Measurements from ENCODE around the gene CHD5. TPM values are rescaled to one million over a fixed set of nuclear protein-coding genes. Genes with fewer than 3 reads are reported as not detected.
"Not testable (repeated sequence)": the region's sequence is repeated elsewhere in the genome, so short reads cannot be mapped to it uniquely, and the experiment has no call there.

Gene CHD5
- total RNA-seq, 4 donors from 2014 or later = 0.15 to 0.94 (median 0.26) TPM

- no peaks in the 10 kb centered on the region for H3K4me1 ChIP-seq
- 79 to 82% methylated on average over 10 to 16 of the region's 28 CpGs for WGBS, 2 donors
- H3K27ac ChIP-seq = no peak overlapping the region
- DNase-seq = no peak
- no peak overlapping the region for H3K4me3 ChIP-seq (replicated peaks in 1 of 3)
- no peaks in the 10 kb centered on the region for H3K27me3 ChIP-seq
- TF ChIP-seq CTCF (IDR thresholded peaks at IDR 0.05) (no peak), POLR2A (IDR thresholded peaks at IDR 0.05) (no peak)
- intact Hi-C loops (cut with DNase I) = no loop called here
- H3K36me3 ChIP-seq = no peaks in the 10 kb centered on the region
- no peaks in the 10 kb centered on the region for H3K9me3 ChIP-seq
These were observed 114.8 kb downstream of the CHD5 start for GRCh38 chr1:6065093-6065858.

GRCh38 chr1:6063532-6064053, 116.5 kb downstream of the CHD5 start:
- DNase-seq; intact Hi-C loops (cut with DNase I); H3K4me1 ChIP-seq; H3K36me3 ChIP-seq; H3K9me3 ChIP-seq; H3K27ac ChIP-seq; H3K4me3 ChIP-seq (replicated peaks in 1 of 3); H3K27me3 ChIP-seq: not testable (repeated sequence)
- WGBS, 2 donors = 74 to 80% methylated on average over 7 of the region's 7 CpGs

- Histone ChIP-seq H3K4me1 (peaks cover 3 to 14% of the 10 kb centered on the region in 2 donors), H3K27ac (no peak overlapping the region), H3K36me3 (no peaks in the 10 kb centered on the region), H3K4me3 (replicated peaks in 1 of 3) (no peak overlapping the region), H3K9me3 (no peaks in the 10 kb centered on the region), H3K27me3 (no peaks in the 10 kb centered on the region)
- 91 to 92% methylated on average over 6 of the region's 6 CpGs for WGBS, 2 donors
- intact Hi-C loops (cut with DNase I) = no loop called here
- no peak for DNase-seq
- TF ChIP-seq POLR2A (IDR thresholded peaks at IDR 0.05) = no peak
- TF ChIP-seq CTCF (IDR thresholded peaks at IDR 0.05) = no peak
These were observed 117.5 kb downstream of the CHD5 start for GRCh38 chr1:6062670-6063069.

- Histone ChIP-seq H3K36me3 (no peaks in the 10 kb centered on the region), H3K9me3 (no peaks in the 10 kb centered on the region), H3K27me3 (no peaks in the 10 kb centered on the region), H3K4me3 (replicated peaks in 1 of 3) (no peak overlapping the region), H3K27ac (no peak overlapping the region), H3K4me1 (peaks cover 3 to 14% of the 10 kb centered on the region in 2 donors)
- no peak for DNase-seq
- intact Hi-C loops (cut with DNase I) = loop anchor here (10.0 kb wide), 1 partner anchor 285 kb away; no protein-coding TSS in a partner anchor
- TF ChIP-seq POLR2A (IDR thresholded peaks at IDR 0.05) (no peak), CTCF (IDR thresholded peaks at IDR 0.05) (no peak)
- 94% methylated on average over 7 to 8 of the region's 9 CpGs for WGBS, 2 donors
These were observed 120.3 kb downstream of the CHD5 start for GRCh38 chr1:6059866-6060265.

GRCh38 chr1:6057170-6057845, 122.8 kb downstream of the CHD5 start:
- intact Hi-C loops (cut with DNase I) = loop anchor here (10.0 kb wide), 1 partner anchor 287 kb away; no protein-coding TSS in a partner anchor
- Histone ChIP-seq H3K4me3 (replicated peaks in 1 of 3) (no peak overlapping the region), H3K9me3 (no peaks in the 10 kb centered on the region), H3K27ac (no peak overlapping the region), H3K36me3 (no peaks in the 10 kb centered on the region), H3K27me3 (no peaks in the 10 kb centered on the region), H3K4me1 (peaks cover 3 to 17% of the 10 kb centered on the region in 2 donors)
- DNase-seq = no peak
- TF ChIP-seq POLR2A (IDR thresholded peaks at IDR 0.05) (no peak), CTCF (IDR thresholded peaks at IDR 0.05) (no peak)
- 89 to 90% methylated on average over 8 to 9 of the region's 9 CpGs for WGBS, 2 donors
